ENCODE measurements around the gene BRWD1.

BRWD1 gene

DNA sequence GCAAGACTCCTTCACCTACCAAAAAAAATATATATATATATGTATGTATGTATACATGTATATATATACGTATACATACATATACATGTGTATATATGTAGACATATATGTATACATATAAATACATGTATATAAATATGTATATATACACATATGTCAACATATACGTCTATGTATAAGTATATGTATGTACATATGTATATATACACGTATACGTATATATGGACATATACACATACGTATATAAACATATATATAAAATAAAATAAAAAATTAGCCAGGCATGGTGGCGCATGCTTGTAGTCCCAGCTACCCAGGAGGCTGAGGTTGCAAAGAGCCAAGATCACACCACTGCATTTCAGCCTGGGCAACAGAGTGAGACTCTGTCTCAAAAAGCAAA is 31.6 kb downstream of the BRWD1 start:
- Histone ChIP-seq H3K36me3 (ENCODE audit: control insufficient read depth, insufficient read depth, low read length) (peaks cover 43% of the 10 kb centered on the region), H3K9me3 (ENCODE audit: control insufficient read depth, low read length) (no peaks in the 10 kb centered on the region), H3K4me3 (ENCODE audit: extremely low read depth, insufficient read depth, low read length, poor library complexity, severe bottlenecking) (no peak overlapping the region), H3K4me1 (ENCODE audit: control insufficient read depth, insufficient read depth, low read length, poor library complexity, severe bottlenecking) (no peaks in the 10 kb centered on the region), H3K27ac (ENCODE audit: low read depth, low read length, severe bottlenecking) (no peak overlapping the region)
- no CpG with 5 or more reads among the region's 6 CpGs for WGBS, 2 experiments (ENCODE audit: insufficient coverage in 2 of 2)

DNA sequence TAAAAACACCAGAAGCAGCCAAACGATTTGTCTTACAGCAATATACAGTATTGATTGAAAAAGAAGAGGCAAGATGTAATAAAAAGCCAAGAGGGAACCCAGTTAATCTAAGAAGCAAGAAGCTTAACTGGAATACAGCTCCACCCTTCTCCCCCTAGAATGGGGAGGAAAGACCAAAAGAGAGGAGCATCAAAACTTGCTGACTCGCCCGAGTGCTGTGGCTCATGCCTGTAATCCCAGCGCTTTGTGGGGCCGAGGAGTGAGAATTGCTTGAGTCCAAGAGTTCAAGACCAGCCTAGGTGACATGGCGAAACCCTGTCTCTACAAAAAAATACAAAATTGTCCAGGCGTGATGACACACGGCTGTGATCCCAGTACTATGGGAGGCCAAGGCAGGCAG is 32.2 kb downstream of the BRWD1 start:
- 96 to 97% methylated on average over 5 to 7 of the region's 8 CpGs for WGBS, 2 experiments (ENCODE audit: insufficient coverage in 2 of 2)
- Histone ChIP-seq H3K9me3 (ENCODE audit: control insufficient read depth, low read length) (no peaks in the 10 kb centered on the region), H3K4me1 (ENCODE audit: control insufficient read depth, insufficient read depth, low read length, poor library complexity, severe bottlenecking) (no peaks in the 10 kb centered on the region), H3K4me3 (ENCODE audit: extremely low read depth, insufficient read depth, low read length, poor library complexity, severe bottlenecking) (no peak overlapping the region), H3K36me3 (ENCODE audit: control insufficient read depth, insufficient read depth, low read length) (peaks cover 39% of the 10 kb centered on the region), H3K27ac (ENCODE audit: low read depth, low read length, severe bottlenecking) (no peak overlapping the region)

DNA sequence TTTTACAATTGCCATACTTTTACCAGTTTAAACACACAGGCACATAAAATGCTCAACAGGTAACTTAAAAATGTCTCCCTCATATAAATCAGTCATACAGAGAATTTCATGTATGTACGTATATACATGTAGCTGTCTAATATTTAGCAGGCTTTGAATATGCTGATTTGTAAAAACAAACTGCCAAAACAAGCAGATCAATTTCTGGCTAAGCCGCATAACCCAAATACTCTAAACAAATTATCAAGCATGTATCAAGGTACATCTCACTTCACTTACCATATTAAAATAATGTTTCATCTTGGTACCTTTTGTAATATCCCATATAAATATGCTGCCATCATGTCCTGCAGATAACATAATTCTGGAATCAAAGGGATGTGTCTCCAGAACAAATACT is 43.8 kb downstream of the BRWD1 start:
- H3K36me3 ChIP-seq (ENCODE audit: control insufficient read depth, insufficient read depth, low read length) = peaks cover 72% of the 10 kb centered on the region
- H3K4me1 ChIP-seq (ENCODE audit: control insufficient read depth, insufficient read depth, low read length, poor library complexity, severe bottlenecking) = no peaks in the 10 kb centered on the region
- H3K9me3 ChIP-seq (ENCODE audit: control insufficient read depth, low read length) = no peaks in the 10 kb centered on the region
- no CpG with 5 or more reads among the region's 2 CpGs for WGBS, 2 experiments (ENCODE audit: insufficient coverage in 2 of 2)
- H3K27ac ChIP-seq (ENCODE audit: low read depth, low read length, severe bottlenecking) = no peak overlapping the region
- H3K4me3 ChIP-seq (ENCODE audit: extremely low read depth, insufficient read depth, low read length, poor library complexity, severe bottlenecking) = no peak overlapping the region

DNA sequence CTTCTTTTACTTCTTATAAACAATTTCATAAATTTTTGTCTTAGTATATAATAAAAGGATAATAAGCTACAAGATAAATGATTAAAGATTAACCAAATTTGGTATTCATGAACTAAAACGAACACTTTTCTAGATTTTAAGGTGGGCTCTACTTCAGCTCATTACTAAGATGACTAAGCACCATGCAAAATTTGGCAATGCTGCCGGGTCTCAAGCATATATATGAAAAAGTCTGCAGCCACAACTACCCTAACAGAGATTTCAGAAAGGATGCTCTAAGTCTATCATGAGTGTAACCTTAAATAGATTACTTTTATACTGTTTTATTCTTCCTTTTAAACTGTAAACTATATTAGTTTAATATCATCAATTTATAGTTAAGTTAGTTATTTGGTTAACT is 47.8 kb downstream of the BRWD1 start:
- 100% methylated on average over 1 of the region's 2 CpGs; no CpG with 5 or more reads in 1 of the 2 experiments for whole genome bisulfite sequencing, 2 experiments (ENCODE audit: insufficient coverage in 2 of 2)
- Histone ChIP-seq H3K9me3 (ENCODE audit: control insufficient read depth, low read length) (no peaks in the 10 kb centered on the region), H3K4me3 (ENCODE audit: extremely low read depth, insufficient read depth, low read length, poor library complexity, severe bottlenecking) (no peak overlapping the region), H3K27ac (ENCODE audit: low read depth, low read length, severe bottlenecking) (no peak overlapping the region), H3K4me1 (ENCODE audit: control insufficient read depth, insufficient read depth, low read length, poor library complexity, severe bottlenecking) (no peaks in the 10 kb centered on the region), H3K36me3 (ENCODE audit: control insufficient read depth, insufficient read depth, low read length) (peaks cover 70% of the 10 kb centered on the region)

DNA sequence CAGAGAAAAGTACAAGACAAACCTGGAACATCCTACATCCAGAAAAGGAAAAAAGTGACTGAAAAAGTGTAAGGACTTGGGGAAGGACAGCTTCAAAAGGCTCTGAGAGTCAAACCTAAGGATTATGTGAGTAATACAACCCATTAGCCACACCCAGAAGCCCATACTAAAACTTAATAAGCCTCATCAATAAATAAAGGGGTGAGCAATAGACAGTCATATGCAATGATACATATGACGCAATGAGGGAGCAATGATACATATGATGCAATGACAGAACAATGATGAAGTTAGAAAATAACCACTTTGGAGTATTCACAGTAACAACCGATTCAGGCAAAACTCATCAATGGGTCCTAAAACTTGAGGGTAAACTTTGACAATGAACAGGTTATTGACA is 50.1 kb downstream of the BRWD1 start:
- Histone ChIP-seq H3K9me3 (ENCODE audit: control insufficient read depth, low read length) (no peaks in the 10 kb centered on the region), H3K4me1 (ENCODE audit: control insufficient read depth, insufficient read depth, low read length, poor library complexity, severe bottlenecking) (no peaks in the 10 kb centered on the region), H3K4me3 (ENCODE audit: extremely low read depth, insufficient read depth, low read length, poor library complexity, severe bottlenecking) (no peak overlapping the region), H3K27ac (ENCODE audit: low read depth, low read length, severe bottlenecking) (no peak overlapping the region), H3K36me3 (ENCODE audit: control insufficient read depth, insufficient read depth, low read length) (peaks cover 85% of the 10 kb centered on the region)
- no CpG with 5 or more reads among the region's 2 CpGs for WGBS, 2 experiments (ENCODE audit: insufficient coverage in 2 of 2)

DNA sequence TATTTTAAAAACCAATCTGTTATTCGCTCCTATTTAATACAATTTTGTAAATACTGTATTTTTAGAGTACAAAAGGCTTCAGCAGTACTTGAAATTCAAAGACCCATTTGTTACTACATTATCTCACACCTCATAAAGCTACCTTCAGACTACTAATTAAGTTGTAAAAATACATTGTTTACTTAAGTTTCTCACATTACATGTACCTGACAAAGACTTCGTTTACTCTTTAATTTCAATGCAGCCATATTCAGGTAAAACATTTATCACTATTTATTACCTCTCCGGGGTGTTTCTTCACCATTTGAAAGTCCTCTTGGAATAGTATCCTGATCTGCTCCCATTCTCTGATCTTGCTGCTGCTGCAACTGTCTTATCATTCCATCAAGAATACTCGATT is 55.2 kb downstream of the BRWD1 start:
- Histone ChIP-seq H3K4me1 (ENCODE audit: control insufficient read depth, insufficient read depth, low read length, poor library complexity, severe bottlenecking) (no peaks in the 10 kb centered on the region), H3K4me3 (ENCODE audit: extremely low read depth, insufficient read depth, low read length, poor library complexity, severe bottlenecking) (no peak overlapping the region), H3K9me3 (ENCODE audit: control insufficient read depth, low read length) (no peaks in the 10 kb centered on the region), H3K27ac (ENCODE audit: low read depth, low read length, severe bottlenecking) (no peak overlapping the region), H3K36me3 (ENCODE audit: control insufficient read depth, insufficient read depth, low read length) (peaks cover 73% of the 10 kb centered on the region)
- 86 to 92% methylated on average over 2 of the region's 4 CpGs for WGBS, 2 experiments (ENCODE audit: insufficient coverage in 2 of 2)

DNA sequence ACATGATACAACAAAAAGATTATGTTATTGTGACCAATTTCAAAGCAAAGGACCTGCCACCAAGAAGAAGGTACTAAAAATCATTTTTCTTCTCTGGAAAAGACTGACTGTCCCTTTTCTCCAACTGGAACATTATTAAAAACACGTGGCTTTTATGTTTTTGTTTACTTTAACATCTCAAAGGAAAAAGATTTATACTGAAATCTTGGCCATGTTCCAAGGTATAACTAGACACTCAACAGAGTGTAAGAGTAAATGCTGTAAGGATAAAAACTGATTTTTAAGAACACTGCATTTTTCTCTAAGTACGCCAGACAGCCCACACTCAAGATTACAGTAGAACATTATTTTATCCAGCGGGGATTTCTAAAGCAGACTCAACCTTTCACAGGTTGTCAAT is 62.1 kb downstream of the BRWD1 start:
- Histone ChIP-seq H3K27ac (ENCODE audit: low read depth, low read length, severe bottlenecking) (no peak overlapping the region), H3K4me3 (ENCODE audit: extremely low read depth, insufficient read depth, low read length, poor library complexity, severe bottlenecking) (no peak overlapping the region), H3K4me1 (ENCODE audit: control insufficient read depth, insufficient read depth, low read length, poor library complexity, severe bottlenecking) (no peaks in the 10 kb centered on the region), H3K36me3 (ENCODE audit: control insufficient read depth, insufficient read depth, low read length) (peaks cover 66% of the 10 kb centered on the region), H3K9me3 (ENCODE audit: control insufficient read depth, low read length) (no peaks in the 10 kb centered on the region)
- no CpG with 5 or more reads among the region's 3 CpGs for WGBS, 2 experiments (ENCODE audit: insufficient coverage in 2 of 2)

DNA sequence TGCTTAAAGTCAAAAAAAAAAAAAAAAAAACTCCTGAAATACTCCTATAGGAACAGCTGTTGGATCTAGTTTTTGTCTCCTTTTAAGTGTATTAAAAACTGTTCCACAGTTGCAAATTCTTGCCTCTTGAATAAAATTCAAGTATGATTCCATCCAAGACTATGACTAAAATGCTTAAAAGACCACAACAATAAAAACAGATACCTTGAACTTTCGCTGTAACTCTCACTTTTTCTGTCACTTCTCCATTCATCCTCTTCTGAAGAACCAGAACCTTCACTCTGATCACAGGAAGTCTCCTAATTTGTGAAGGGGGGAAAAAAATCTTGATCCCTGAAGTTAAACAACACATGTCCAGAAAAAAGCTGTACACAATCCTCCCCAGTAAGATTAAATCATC is 75.2 kb downstream of the BRWD1 start:
- Histone ChIP-seq H3K9me3 (ENCODE audit: control insufficient read depth, low read length) (no peaks in the 10 kb centered on the region), H3K27ac (ENCODE audit: low read depth, low read length, severe bottlenecking) (no peak overlapping the region), H3K36me3 (ENCODE audit: control insufficient read depth, insufficient read depth, low read length) (peaks cover 79% of the 10 kb centered on the region), H3K4me3 (ENCODE audit: extremely low read depth, insufficient read depth, low read length, poor library complexity, severe bottlenecking) (no peak overlapping the region), H3K4me1 (ENCODE audit: control insufficient read depth, insufficient read depth, low read length, poor library complexity, severe bottlenecking) (no peaks in the 10 kb centered on the region)
- WGBS, 2 experiments (ENCODE audit: insufficient coverage in 2 of 2) = no CpG with 5 or more reads among the region's 1 CpG

DNA sequence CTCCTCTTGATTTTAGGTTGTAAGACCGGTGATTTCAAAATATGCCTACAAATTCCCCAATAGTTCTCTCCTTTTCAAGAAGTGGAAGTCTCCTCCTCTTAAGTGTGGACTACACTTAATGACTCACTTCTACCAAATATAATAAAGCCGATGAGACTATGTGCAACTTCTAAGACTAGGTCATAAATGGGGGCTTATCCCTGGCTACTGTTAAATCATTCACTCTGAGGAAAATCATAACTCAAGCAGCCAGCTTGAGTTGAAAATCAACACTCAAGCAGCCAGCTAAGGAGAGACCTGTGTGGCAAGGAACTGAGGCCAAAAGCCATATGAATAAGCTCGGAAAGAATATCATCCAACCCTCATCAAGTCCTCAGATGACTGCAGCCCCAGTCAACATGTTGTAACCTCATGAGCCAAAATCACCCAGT is 80.6 kb downstream of the BRWD1 start:
- peaks cover 83% of the 10 kb centered on the region for H3K36me3 ChIP-seq (ENCODE audit: control insufficient read depth, insufficient read depth, low read length)

DNA sequence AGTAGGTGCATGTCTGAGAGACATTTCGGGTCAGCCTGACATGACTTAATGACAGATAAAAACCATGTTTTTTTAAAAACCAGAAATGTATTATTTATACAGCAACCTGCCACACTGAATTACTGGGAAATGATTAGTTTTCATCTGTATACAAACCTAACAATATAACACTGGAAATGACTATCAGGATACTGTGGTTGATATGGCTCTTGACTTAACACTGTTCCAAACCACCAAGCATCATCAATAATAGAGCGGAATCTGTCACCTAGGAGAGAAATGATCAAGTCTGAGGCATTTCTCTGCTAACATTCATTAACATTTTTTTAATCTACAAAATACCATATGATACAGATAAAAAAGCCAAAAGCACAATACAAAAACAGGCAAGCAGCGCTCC is 88.5 kb downstream of the BRWD1 start:
- no peaks in the 10 kb centered on the region for H3K4me1 ChIP-seq (ENCODE audit: control insufficient read depth, insufficient read depth, low read length, poor library complexity, severe bottlenecking)
- no peak overlapping the region for H3K4me3 ChIP-seq (ENCODE audit: extremely low read depth, insufficient read depth, low read length, poor library complexity, severe bottlenecking)
- WGBS, 2 experiments (ENCODE audit: insufficient coverage in 2 of 2) = 67% methylated on average over 1 of the region's 3 CpGs; no CpG with 5 or more reads in 1 of the 2 experiments
- no peaks in the 10 kb centered on the region for H3K9me3 ChIP-seq (ENCODE audit: control insufficient read depth, low read length)
- peaks cover 61% of the 10 kb centered on the region for H3K36me3 ChIP-seq (ENCODE audit: control insufficient read depth, insufficient read depth, low read length)
- H3K27ac ChIP-seq (ENCODE audit: low read depth, low read length, severe bottlenecking) = no peak overlapping the region

More for the DNA sequence above, 80.6 kb downstream of the BRWD1 start:
- Histone ChIP-seq H3K4me1 (ENCODE audit: control insufficient read depth, insufficient read depth, low read length, poor library complexity, severe bottlenecking) (no peaks in the 10 kb centered on the region), H3K9me3 (ENCODE audit: control insufficient read depth, low read length) (no peaks in the 10 kb centered on the region), H3K4me3 (ENCODE audit: extremely low read depth, insufficient read depth, low read length, poor library complexity, severe bottlenecking) (no peak overlapping the region), H3K27ac (ENCODE audit: low read depth, low read length, severe bottlenecking) (no peak overlapping the region)
- 100% methylated on average over 1 to 2 of the region's 3 CpGs for WGBS, 2 experiments (ENCODE audit: insufficient coverage in 2 of 2)

DNA sequence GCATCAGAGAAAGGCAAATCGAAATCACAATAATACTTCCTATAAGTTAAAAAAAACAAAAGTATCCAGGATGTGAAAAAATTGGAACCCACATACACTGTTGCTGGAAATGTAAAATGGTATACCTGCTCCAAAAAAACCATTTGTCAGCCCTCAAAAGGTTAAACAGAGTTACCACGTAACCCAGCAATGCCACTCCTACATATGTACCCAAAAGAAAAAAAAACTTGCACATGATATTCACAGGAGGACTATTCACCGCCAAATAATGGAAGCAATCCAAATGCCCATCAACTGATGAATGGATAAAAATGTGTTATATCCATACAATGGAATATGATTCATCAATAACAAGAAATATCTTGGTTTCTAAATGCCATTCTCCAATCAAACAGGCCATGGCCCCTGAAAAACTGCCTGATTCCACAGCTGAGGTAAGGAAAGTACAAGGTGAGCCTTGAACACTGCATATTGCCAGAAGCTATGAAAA is 91.4 kb downstream of the BRWD1 start:
- H3K9me3 ChIP-seq (ENCODE audit: control insufficient read depth, low read length) = no peaks in the 10 kb centered on the region
- H3K4me3 ChIP-seq (ENCODE audit: extremely low read depth, insufficient read depth, low read length, poor library complexity, severe bottlenecking) = no peak overlapping the region
- no peaks in the 10 kb centered on the region for H3K4me1 ChIP-seq (ENCODE audit: control insufficient read depth, insufficient read depth, low read length, poor library complexity, severe bottlenecking)
- WGBS, 2 experiments (ENCODE audit: insufficient coverage in 2 of 2) = 80 to 100% methylated on average over 1 of the region's 3 CpGs
- H3K36me3 ChIP-seq (ENCODE audit: control insufficient read depth, insufficient read depth, low read length) = peaks cover 46% of the 10 kb centered on the region
- H3K27ac ChIP-seq (ENCODE audit: low read depth, low read length, severe bottlenecking) = no peak overlapping the region

Data from mesodermal cell (in vitro differentiated cells).